HG03521 (cell line): Measurements from ENCODE around the gene RNF208.

Experiments used
- ATAC-seq: cut with Tn5 transposase; IDR thresholded peaks from one replicate; pipeline ENCODE4 v1.9.1; 2021; ENCODE audit warnings: mild to moderate bottlenecking, moderate library complexity; ENCODE audit not compliant: unreplicated experiment

The RNF208 gene

GRCh38 chr9:137215196-137215986 is 6.6 kb downstream of the RNF208 start:
- no peak for ATAC-seq

- ATAC-seq, result no peak
Observed at GRCh38 chr9:137214620-137215019, 7.4 kb downstream of the RNF208 start.

- ATAC-seq, result no peak
Observed at GRCh38 chr9:137213160-137214060, 8.6 kb downstream of the RNF208 start.

GRCh38 chr9:137212520-137212919 is 9.5 kb downstream of the RNF208 start:
- ATAC-seq, result no peak

- ATAC-seq, result no peak
Observed at GRCh38 chr9:137211532-137211931, 10.5 kb downstream of the RNF208 start.

- ATAC-seq, result no peak
Observed at GRCh38 chr9:137206602-137207001, 15.4 kb downstream of the RNF208 start.

- peak; percentile 34 for ATAC-seq
Observed at GRCh38 chr9:137205126-137206069, 16.6 kb downstream of the RNF208 start, which contains the start of the genes NDOR1 and TMEM203. TSS of gene NDOR1 (plus strand) at chr9:137205700. CDS start at chr9:137205778, 78 bp downstream. TSS of gene TMEM203 (minus strand) at chr9:137205648. CDS start at chr9:137205414, 234 bp downstream.

- no peak for ATAC-seq
Observed at GRCh38 chr9:137204731-137205125, 17.3 kb downstream of the RNF208 start.

GRCh38 chr9:137202966-137203365 is 19.1 kb downstream of the RNF208 start:
- no peak for ATAC-seq

GRCh38 chr9:137201205-137201868 is 20.7 kb downstream of the RNF208 start:
- no peak for ATAC-seq

- peak; percentile 87 for ATAC-seq
Observed at GRCh38 chr9:137200311-137201204, 21.5 kb downstream of the RNF208 start, which contains the start of gene TPRN. TSS of gene TPRN (minus strand) at chr9:137200741. CDS start at chr9:137200711, 30 bp downstream.

- no peak for ATAC-seq
Observed at GRCh38 chr9:137199411-137200121, 22.5 kb downstream of the RNF208 start.

- ATAC-seq, result no peak
Observed at GRCh38 chr9:137198902-137199283, 23.1 kb downstream of the RNF208 start.

GRCh38 chr9:137198051-137198901 is 23.8 kb downstream of the RNF208 start:
- ATAC-seq, result no peak

GRCh38 chr9:137195525-137196220 is 26.4 kb downstream of the RNF208 start:
- no peak for ATAC-seq

GRCh38 chr9:137194909-137195308 is 27.1 kb downstream of the RNF208 start:
- no peak for ATAC-seq

- no peak for ATAC-seq
Observed at GRCh38 chr9:137194388-137194787, 27.7 kb downstream of the RNF208 start.
